Body of pancreas (tissue), 4 donors: Measurements from ENCODE around the gene ZNF584.

Source experiments
- POLR2A ChIP-seq, 3 donors: fragments of 450-650 bp; IDR thresholded peaks; one replicate each; pipeline ENCODE4 v1.6.1; 2016; ENCODE audit warnings: antibody characterized with exemption in 3 of 3, mild to moderate bottlenecking in 2 of 3
- TF ChIP-seq, protein P1 (sequence below), 7 experiments: fragments of 450-650 bp in 4 of 7; fragments of 200-600 bp in 3 of 7; sonication (generic) in 3 of 7; IDR thresholded peaks; one replicate each; pipeline ENCODE4 v1.5.1; 2016 to 2019; ENCODE audit warnings: antibody characterized with exemption in 7 of 7

DNA sequence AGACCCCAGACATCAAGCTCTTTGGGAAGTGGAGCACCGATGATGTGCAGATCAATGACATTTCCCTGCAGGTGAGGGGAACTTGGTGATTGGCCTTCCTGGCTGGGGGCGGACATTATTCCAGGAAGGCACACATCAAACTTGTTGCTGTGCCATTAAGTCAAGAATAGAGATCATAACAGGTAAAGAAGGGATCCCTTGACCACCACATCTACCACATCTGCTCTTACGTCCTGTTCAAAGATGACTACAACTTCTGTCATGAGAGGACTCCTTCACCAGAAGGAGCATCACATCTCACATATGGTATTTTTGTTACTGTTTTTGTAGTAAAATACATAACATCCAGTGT, 20.3 kb upstream of the ZNF584 start:
- TF ChIP-seq, protein P1, sequence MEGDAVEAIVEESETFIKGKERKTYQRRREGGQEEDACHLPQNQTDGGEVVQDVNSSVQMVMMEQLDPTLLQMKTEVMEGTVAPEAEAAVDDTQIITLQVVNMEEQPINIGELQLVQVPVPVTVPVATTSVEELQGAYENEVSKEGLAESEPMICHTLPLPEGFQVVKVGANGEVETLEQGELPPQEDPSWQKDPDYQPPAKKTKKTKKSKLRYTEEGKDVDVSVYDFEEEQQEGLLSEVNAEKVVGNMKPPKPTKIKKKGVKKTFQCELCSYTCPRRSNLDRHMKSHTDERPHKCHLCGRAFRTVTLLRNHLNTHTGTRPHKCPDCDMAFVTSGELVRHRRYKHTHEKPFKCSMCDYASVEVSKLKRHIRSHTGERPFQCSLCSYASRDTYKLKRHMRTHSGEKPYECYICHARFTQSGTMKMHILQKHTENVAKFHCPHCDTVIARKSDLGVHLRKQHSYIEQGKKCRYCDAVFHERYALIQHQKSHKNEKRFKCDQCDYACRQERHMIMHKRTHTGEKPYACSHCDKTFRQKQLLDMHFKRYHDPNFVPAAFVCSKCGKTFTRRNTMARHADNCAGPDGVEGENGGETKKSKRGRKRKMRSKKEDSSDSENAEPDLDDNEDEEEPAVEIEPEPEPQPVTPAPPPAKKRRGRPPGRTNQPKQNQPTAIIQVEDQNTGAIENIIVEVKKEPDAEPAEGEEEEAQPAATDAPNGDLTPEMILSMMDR (IDR thresholded peaks at IDR 0.05) = no peak
- TF ChIP-seq POLR2A (IDR thresholded peaks at IDR 0.05) = no peak
